ENCODE data around the gene TECRL.

DNA sequence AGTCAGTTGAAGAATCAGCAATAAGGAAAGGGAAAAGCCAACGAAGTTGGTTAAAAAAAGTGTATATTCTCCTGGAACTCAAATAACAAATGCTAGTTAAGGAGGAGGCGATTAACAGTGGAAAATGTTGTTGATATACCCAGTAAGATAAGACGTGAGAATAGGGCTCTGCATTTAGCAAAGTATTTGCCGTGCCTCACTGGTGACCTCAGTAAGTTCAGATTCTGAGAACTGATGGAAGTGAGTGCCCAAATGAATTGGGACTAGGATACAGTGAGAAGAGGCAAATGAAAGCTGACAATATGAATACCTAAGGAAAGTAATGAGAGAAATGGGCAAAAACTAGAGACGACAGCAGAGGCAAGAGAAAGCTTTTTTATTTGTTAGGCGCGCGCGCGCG is 3.5 kb downstream of the TECRL start:
- TF ChIP-seq EZH2 (IDR thresholded peaks at IDR 0.05; ENCODE audit: insufficient read depth, poor library complexity, severe bottlenecking) (no peak), EZH2phosphoT487 (IDR thresholded peaks at IDR 0.05; ENCODE audit: insufficient read depth, low read depth) (no peak)

Data from GM23248 (cell line).